HG02852 (cell line): ENCODE results near the gene TNIK.
"Not testable (repeated sequence)": the region's sequence is repeated elsewhere in the genome, so short reads cannot be mapped to it uniquely, and the experiment has no call there.

Experiments
- ATAC-seq: cut with Tn5 transposase; IDR thresholded peaks from one replicate; pipeline ENCODE4 v1.9.1; 2021; ENCODE audit warnings: mild to moderate bottlenecking, moderate library complexity; ENCODE audit not compliant: unreplicated experiment

Gene TNIK

DNA sequence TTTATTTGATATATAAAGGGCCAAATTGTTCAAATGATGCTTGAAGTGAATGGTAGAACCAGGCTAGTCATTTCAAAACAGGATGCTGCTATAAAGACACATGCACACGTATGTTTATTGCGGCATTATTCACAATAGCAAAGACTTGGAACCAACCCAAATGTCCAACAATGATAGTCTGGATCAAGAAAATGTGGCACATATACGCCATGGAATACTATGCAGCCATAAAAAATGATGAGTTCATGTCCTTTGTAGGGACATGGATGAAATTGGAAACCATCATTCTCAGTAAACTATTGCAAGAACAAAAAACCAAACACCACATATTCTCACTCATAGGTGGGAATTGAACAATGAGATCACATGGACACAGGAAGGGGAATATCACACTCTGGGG lies 172.4 kb downstream of the TNIK start:
- not testable (repeated sequence) for ATAC-seq

DNA sequence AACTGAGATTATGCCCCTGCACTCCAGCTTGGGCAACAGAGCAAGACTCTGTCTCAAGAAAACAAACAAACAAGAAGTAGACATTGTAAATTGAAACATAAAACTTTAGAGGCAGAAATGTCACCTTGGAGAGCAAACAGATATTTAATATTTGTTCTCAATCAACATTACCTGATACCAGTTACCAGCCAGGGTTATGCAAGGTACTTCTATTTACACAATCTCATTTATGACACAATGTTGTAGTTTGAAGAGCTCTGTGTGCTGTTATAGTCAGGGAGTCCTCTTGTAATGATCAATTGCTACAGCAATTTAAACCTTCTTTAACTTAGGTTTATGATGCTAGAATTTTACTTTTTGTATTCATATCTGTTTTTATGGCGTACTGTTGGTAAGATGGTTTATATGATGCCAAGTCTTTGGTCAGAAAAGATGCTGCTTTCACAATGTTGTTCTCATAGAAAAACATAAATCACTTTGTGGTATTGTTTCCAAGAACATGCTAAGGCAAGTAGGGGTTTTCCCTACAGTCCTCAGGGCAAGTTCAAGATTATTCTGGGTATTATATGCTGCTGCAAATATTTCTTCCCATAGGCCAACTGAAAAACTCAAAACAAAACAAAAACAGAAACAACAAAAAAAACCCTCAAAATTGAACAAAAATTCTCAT lies 173.5 kb downstream of the TNIK start:
- peak; percentile 45 for ATAC-seq

- no peak for ATAC-seq
Observed at GRCh38 chr3:171285287-171285686, 174.9 kb downstream of the TNIK start.

GRCh38 chr3:171284308-171285075 lies 175.7 kb downstream of the TNIK start:
- peak; percentile 43 for ATAC-seq

- ATAC-seq = no peak
Observed at GRCh38 chr3:171283848-171284222, 176.4 kb downstream of the TNIK start.

DNA sequence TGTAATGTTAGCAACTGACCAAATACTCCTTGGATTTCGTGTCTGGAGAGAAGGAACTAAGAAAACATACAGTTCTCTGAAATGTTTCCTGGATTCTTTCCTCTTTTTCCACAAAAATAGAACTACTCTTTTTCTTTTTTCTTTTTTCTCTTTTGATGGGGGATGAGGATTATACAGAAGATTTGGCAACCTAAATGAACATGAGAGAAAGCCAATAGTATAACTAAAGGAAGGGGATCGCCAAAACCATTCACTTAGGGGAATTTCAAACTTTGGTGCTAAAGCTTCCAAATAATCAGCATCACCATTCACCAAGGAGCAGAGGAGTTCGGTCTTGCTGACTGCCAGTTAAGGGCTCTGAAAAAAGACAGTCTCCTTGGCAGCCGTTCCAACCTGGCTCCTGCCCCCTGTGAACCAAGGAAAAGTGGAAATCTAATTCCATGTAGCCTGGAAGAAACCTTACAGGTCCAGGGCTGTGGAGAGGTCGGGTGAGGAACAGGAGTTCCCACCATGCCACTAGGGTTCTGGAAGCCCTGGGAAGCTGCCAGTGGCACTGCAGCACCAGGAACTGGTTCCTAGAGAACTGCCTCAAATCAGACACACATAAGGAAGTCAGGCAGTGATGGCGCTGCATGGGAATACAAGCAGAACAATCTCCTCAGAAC lies 176.9 kb downstream of the TNIK start:
- ATAC-seq = no peak

DNA sequence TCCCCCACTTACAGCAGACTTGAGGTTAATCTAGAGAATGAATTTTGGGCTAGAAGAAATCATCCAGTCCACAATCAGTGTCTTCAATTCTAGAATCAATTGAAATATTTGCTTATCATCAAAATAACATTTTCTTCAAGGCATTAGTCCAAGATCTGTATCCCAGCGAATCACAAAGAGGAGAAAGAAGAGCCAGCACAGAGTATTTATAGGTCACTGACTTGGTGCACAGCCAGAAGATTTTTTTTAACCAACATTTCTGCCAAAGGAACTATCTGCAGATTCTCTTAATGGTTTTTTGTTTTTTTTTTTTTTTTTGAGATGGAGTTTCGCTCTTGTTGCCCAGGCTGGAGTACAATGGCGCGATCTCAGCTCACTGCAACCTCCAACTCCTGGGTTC lies 178.2 kb downstream of the TNIK start:
- ATAC-seq = no peak

GRCh38 chr3:171281256-171281992 lies 178.8 kb downstream of the TNIK start:
- ATAC-seq = no peak

- ATAC-seq = no peak
Observed at GRCh38 chr3:171279972-171280371, 180.2 kb downstream of the TNIK start.

GRCh38 chr3:171278299-171278590 lies 182.0 kb downstream of the TNIK start:
- no peak for ATAC-seq

- no peak for ATAC-seq
Observed at GRCh38 chr3:171277456-171278298, 182.5 kb downstream of the TNIK start.

- no peak for ATAC-seq
Observed at GRCh38 chr3:171276923-171277322, 183.3 kb downstream of the TNIK start.

DNA sequence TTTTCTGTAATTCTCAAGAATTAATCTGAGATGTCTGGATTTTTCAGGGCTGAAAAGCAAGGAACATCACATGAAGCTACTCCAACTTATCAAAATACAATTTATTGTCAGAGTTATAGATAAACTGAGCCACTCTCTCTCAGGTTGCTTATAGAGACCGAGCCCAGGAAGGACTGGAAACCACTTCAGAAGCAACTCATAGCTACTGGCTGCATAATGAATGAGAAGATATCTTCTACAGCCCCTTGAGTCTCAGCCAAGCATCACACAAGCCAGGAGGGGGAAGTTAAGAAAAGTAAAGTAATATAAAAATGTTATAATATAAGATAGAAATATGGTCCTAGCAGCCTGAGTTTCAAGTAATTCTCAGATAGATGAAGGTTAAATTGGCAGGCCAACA lies 186.0 kb downstream of the TNIK start:
- no peak for ATAC-seq

- no peak for ATAC-seq
Observed at GRCh38 chr3:171270541-171270940, 189.7 kb downstream of the TNIK start.

DNA sequence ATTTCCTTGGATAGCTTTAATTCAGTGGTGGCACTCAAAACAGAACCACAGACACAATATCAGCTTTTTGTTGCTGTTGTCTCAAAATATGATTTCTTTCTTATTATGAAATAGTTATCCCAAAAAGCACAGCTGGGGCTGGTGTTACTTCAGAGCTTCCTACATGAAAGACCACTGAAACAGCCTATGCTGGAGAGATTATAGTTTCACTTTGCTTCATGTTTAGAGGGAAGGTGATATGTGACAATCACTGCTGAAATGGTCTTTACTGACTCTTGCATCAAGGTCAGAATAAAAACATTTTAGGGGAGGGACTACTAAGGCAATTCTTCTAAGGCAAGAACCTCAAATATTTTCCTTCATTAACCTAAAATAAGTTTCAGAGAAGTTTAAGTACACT lies 190.7 kb downstream of the TNIK start:
- ATAC-seq = peak; percentile 51

DNA sequence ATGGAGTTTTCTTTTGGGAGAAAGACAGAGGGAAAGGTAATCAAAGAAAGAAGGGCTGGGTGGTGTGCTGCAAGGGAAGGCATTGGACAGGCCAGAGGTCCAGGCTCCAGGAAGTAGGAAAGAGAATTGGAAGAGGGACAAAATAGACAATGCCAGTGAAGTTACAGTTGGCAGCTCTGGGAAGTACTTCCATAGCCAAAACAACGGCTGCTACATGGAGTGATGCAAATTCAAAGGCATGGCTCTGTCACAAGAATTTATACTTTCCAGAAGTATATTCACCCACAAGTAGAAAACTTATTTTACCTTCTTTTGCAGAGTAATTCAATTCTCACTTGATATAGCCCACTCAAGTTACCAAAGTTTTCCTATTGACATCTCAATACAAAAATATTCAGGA lies 191.5 kb downstream of the TNIK start:
- no peak for ATAC-seq

DNA sequence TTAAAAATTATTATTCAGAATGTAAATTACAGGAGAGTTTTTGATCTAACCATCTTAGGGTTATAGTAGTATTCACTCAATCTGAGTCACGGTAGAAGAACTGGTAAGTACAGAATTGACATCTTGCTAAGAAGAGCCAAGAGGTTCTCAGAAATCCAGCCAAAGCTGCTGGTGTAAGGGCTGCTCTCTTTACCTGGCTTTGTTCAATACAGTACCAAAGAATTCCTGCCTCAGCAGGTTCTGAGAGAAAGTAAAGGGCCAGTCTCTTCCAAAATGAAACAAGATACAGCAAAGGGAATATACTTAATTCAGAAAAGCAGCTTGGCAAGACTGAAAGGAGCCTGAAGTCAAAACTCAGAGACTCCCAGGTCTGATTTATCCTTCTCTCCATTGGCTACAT lies 193.1 kb downstream of the TNIK start:
- no peak for ATAC-seq

DNA sequence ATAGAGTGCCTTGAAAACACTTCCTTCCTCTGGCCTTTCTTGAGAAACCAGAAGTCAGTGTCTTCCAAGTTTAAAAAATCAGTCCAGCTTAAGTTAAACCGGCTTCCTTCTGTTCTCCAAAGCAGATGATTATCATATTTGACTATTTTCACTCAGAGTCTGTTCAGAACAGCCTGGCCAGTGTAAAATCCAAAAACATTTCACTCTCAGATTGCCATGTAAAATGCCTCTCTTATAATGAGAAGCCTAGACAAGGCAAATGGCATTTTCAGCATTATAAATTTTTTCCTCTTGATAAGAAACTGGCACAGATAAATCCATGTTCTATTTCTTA lies 193.5 kb downstream of the TNIK start:
- no peak for ATAC-seq

GRCh38 chr3:171266034-171266739 lies 194.0 kb downstream of the TNIK start:
- ATAC-seq = no peak

GRCh38 chr3:171264758-171265157 lies 195.4 kb downstream of the TNIK start:
- no peak for ATAC-seq
